Esophagus muscularis mucosa (tissue), 4 donors: Measurements from ENCODE around the gene SWT1.

Experiments
- EP300 ChIP-seq: sonication (generic); formaldehyde crosslinking; IDR thresholded peaks from one replicate; pipeline ENCODE4 v1.6.1; 2017; ENCODE audit warnings: antibody characterized with exemption
- POLR2A ChIP-seq: fragments of 450-650 bp; IDR thresholded peaks from one replicate; pipeline ENCODE4 v1.6.1; 2017; ENCODE audit warnings: antibody characterized with exemption, moderate library complexity, mild to moderate bottlenecking, low read depth
- POLR2AphosphoS5 ChIP-seq, 2 donors: sonication (generic); formaldehyde crosslinking; IDR thresholded peaks; one replicate each; pipeline ENCODE4 v1.6.1; 2017; ENCODE audit warnings: antibody characterized with exemption in 2 of 2
- TF ChIP-seq, protein P1 (sequence below), 3 experiments: fragments of 200-600 bp in 2 of 3; fragments of 450-650 bp in 1 of 3; sonication (generic) in 2 of 3; IDR thresholded peaks; one replicate each; pipeline ENCODE4 v1.5.1; 2017 to 2019; ENCODE audit warnings: antibody characterized with exemption in 3 of 3, mild to moderate bottlenecking in 2 of 3, moderate library complexity in 1 of 3

GRCh38 chr1:185139246-185139645, 17.7 kb upstream of the SWT1 start:
- TF ChIP-seq, protein P1, sequence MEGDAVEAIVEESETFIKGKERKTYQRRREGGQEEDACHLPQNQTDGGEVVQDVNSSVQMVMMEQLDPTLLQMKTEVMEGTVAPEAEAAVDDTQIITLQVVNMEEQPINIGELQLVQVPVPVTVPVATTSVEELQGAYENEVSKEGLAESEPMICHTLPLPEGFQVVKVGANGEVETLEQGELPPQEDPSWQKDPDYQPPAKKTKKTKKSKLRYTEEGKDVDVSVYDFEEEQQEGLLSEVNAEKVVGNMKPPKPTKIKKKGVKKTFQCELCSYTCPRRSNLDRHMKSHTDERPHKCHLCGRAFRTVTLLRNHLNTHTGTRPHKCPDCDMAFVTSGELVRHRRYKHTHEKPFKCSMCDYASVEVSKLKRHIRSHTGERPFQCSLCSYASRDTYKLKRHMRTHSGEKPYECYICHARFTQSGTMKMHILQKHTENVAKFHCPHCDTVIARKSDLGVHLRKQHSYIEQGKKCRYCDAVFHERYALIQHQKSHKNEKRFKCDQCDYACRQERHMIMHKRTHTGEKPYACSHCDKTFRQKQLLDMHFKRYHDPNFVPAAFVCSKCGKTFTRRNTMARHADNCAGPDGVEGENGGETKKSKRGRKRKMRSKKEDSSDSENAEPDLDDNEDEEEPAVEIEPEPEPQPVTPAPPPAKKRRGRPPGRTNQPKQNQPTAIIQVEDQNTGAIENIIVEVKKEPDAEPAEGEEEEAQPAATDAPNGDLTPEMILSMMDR (IDR thresholded peaks at IDR 0.05): no peak
- TF ChIP-seq POLR2A: no peak
- no peak for TF ChIP-seq EP300
- TF ChIP-seq POLR2AphosphoS5 (IDR thresholded peaks at IDR 0.05): no peak
